Measurements from ENCODE around the gene FOXD3.

The FOXD3 gene

GRCh38 chr1:63319046-63320021 is 3.0 kb upstream of the FOXD3 start:
- no peak for TF ChIP-seq PAX5 (IDR thresholded peaks at IDR 0.05; ENCODE audit: insufficient read depth, low read length, severe bottlenecking)
- FAIRE-seq = no peak
- no peak for DNase-seq (ENCODE audit: insufficient read length, low spot score)

GRCh38 chr1:63320022-63320721 is 2.2 kb upstream of the FOXD3 start:
- DNase-seq (ENCODE audit: insufficient read length, low spot score) = no peak
- FAIRE-seq = no peak
- TF ChIP-seq TAF1 (IDR thresholded peaks at IDR 0.05; ENCODE audit: low read depth, low read length) (no peak), PAX5 (IDR thresholded peaks at IDR 0.05; ENCODE audit: insufficient read depth, low read length, severe bottlenecking) (no peak)

- DNase-seq (ENCODE audit: insufficient read length, low spot score) = no peak
- FAIRE-seq = no peak
- no peak for TF ChIP-seq POU2F2 (IDR thresholded peaks at IDR 0.05; ENCODE audit: low read depth, low read length)
- TF ChIP-seq PAX5 (IDR thresholded peaks at IDR 0.05; ENCODE audit: insufficient read depth, low read length, severe bottlenecking) = no peak
- TF ChIP-seq POLR2A (IDR thresholded peaks at IDR 0.05; ENCODE audit: low read depth, low read length) = no peak
- no peak for TF ChIP-seq SPI1 (IDR thresholded peaks at IDR 0.05; ENCODE audit: low read depth, low read length)
Measured at GRCh38 chr1:63321066-63321784, 1.1 kb upstream of the FOXD3 start.

- TF ChIP-seq PAX5 (IDR thresholded peaks at IDR 0.05; ENCODE audit: insufficient read depth, low read length, severe bottlenecking) (no peak), POU2F2 (IDR thresholded peaks at IDR 0.05; ENCODE audit: low read depth, low read length) (no peak), SPI1 (IDR thresholded peaks at IDR 0.05; ENCODE audit: low read depth, low read length) (no peak), POLR2A (IDR thresholded peaks at IDR 0.05; ENCODE audit: low read depth, low read length) (no peak), TAF1 (IDR thresholded peaks at IDR 0.05; ENCODE audit: low read depth, low read length) (no peak), POLR2AphosphoS5 (IDR thresholded peaks at IDR 0.05; ENCODE audit: low read depth, low read length) (no peak)
- DNase-seq (ENCODE audit: insufficient read length, low spot score) = no peak
- FAIRE-seq = no peak
Measured at GRCh38 chr1:63321785-63322113, 618 bp upstream of the FOXD3 start.

- FAIRE-seq (no peak), DNase-seq (ENCODE audit: insufficient read length, low spot score) (no peak)
- TF ChIP-seq POU2F2 (IDR thresholded peaks at IDR 0.05; ENCODE audit: low read depth, low read length) (no peak), POLR2A (IDR thresholded peaks at IDR 0.05; ENCODE audit: low read depth, low read length) (no peak), POLR2AphosphoS5 (IDR thresholded peaks at IDR 0.05; ENCODE audit: low read depth, low read length) (no peak), TAF1 (IDR thresholded peaks at IDR 0.05; ENCODE audit: low read depth, low read length) (no peak), SPI1 (IDR thresholded peaks at IDR 0.05; ENCODE audit: low read depth, low read length) (no peak), PAX5 (IDR thresholded peaks at IDR 0.05; ENCODE audit: insufficient read depth, low read length, severe bottlenecking) (no peak)
Measured at GRCh38 chr1:63322944-63323864, 837 bp downstream of the FOXD3 start.

GRCh38 chr1:63323865-63324778 is 1.8 kb downstream of the FOXD3 start:
- TF ChIP-seq PAX5 (IDR thresholded peaks at IDR 0.05; ENCODE audit: insufficient read depth, low read length, severe bottlenecking) (no peak), POLR2AphosphoS5 (IDR thresholded peaks at IDR 0.05; ENCODE audit: low read depth, low read length) (no peak)
- FAIRE-seq (no peak), DNase-seq (ENCODE audit: insufficient read length, low spot score) (no peak)

GRCh38 chr1:63324779-63325119 is 2.4 kb downstream of the FOXD3 start:
- TF ChIP-seq POLR2AphosphoS5 (IDR thresholded peaks at IDR 0.05; ENCODE audit: low read depth, low read length) = no peak
- TF ChIP-seq POLR2A (IDR thresholded peaks at IDR 0.05; ENCODE audit: low read depth, low read length) = no peak
- TF ChIP-seq TAF1 (IDR thresholded peaks at IDR 0.05; ENCODE audit: low read depth, low read length) = no peak
- no peak for TF ChIP-seq POU2F2 (IDR thresholded peaks at IDR 0.05; ENCODE audit: low read depth, low read length)
- no peak for TF ChIP-seq SPI1 (IDR thresholded peaks at IDR 0.05; ENCODE audit: low read depth, low read length)
- no peak for TF ChIP-seq PAX5 (IDR thresholded peaks at IDR 0.05; ENCODE audit: insufficient read depth, low read length, severe bottlenecking)
- no peak for DNase-seq (ENCODE audit: insufficient read length, low spot score)
- FAIRE-seq = no peak

- TF ChIP-seq SPI1 (IDR thresholded peaks at IDR 0.05; ENCODE audit: low read depth, low read length) (no peak), PAX5 (IDR thresholded peaks at IDR 0.05; ENCODE audit: insufficient read depth, low read length, severe bottlenecking) (no peak), POU2F2 (IDR thresholded peaks at IDR 0.05; ENCODE audit: low read depth, low read length) (no peak), POLR2A (IDR thresholded peaks at IDR 0.05; ENCODE audit: low read depth, low read length) (no peak), TAF1 (IDR thresholded peaks at IDR 0.05; ENCODE audit: low read depth, low read length) (no peak), POLR2AphosphoS5 (IDR thresholded peaks at IDR 0.05; ENCODE audit: low read depth, low read length) (no peak)
- DNase-seq (ENCODE audit: insufficient read length, low spot score) (no peak), FAIRE-seq (no peak)
Measured at GRCh38 chr1:63325279-63325985, 3.1 kb downstream of the FOXD3 start.
